Sigmoid colon (tissue), 7 donors: ENCODE data around the gene FANCD2. TPM values are rescaled to one million over a fixed set of nuclear protein-coding genes. Genes with fewer than 3 reads are reported as not detected.

Experiments
- DNase-seq: peaks from one replicate; pipeline ENCODE4 v3.0.0-alpha.2; 2019
- H3K27ac ChIP-seq, 4 donors: fragments of 200-600 bp; sonication (generic); one replicate each; pipeline ENCODE4 v1.5.1; 2016 to 2019; ENCODE audit warnings: mild to moderate bottlenecking in 1 of 4
- H3K27me3 ChIP-seq, 3 donors: fragments of 200-600 bp; sonication (generic); one replicate each; pipeline ENCODE4 v1.5.1; 2019; ENCODE audit warnings: mild to moderate bottlenecking in 1 of 3
- H3K36me3 ChIP-seq, 4 donors: fragments of 200-600 bp; sonication (generic); one replicate each; pipeline ENCODE4 v1.5.1; 2016 to 2019
- H3K4me1 ChIP-seq, 4 donors: fragments of 200-600 bp; sonication (generic); one replicate each; pipeline ENCODE4 v1.5.1; 2017 to 2019
- H3K4me3 ChIP-seq, 4 donors: fragments of 200-600 bp; sonication (generic); one replicate each; pipeline ENCODE4 v1.5.1; 2017 to 2019; ENCODE audit warnings: mild to moderate bottlenecking in 2 of 4, moderate library complexity in 1 of 4
- H3K9me3 ChIP-seq, 4 donors: fragments of 200-600 bp in 3 of 4; sonication (generic) in 3 of 4; one replicate each; pipeline versions ENCODE4 v1.5.1 to v1.6.1; 2013 to 2019
- CTCF ChIP-seq, 4 experiments: fragments of 450-650 bp in 3 of 4; fragments of 200-600 bp in 1 of 4; IDR thresholded peaks; one replicate each; pipeline ENCODE4 v1.5.1; 2016 to 2019; ENCODE audit warnings: antibody characterized with exemption in 4 of 4, mild to moderate bottlenecking in 3 of 4, moderate library complexity in 2 of 4
- EP300 ChIP-seq, 4 donors: sonication (generic); formaldehyde crosslinking; IDR thresholded peaks; one replicate each; pipeline ENCODE4 v1.6.1; 2017; ENCODE audit warnings: antibody characterized with exemption in 4 of 4
- POLR2A ChIP-seq, 2 donors: fragments of 450-650 bp; IDR thresholded peaks; one replicate each; pipeline ENCODE4 v1.6.1; 2016; ENCODE audit warnings: antibody characterized with exemption in 2 of 2, mild to moderate bottlenecking in 2 of 2, moderate library complexity in 2 of 2
- POLR2AphosphoS5 ChIP-seq, 4 donors: sonication (generic); formaldehyde crosslinking; IDR thresholded peaks; one replicate each; pipeline ENCODE4 v1.6.1; 2017; ENCODE audit warnings: antibody characterized with exemption in 4 of 4
- WGBS, 2 donors: extraction: QIAGEN DNeasy Blood & Tissue Kit; methylation state at CpG; one replicate each; pipeline ENCODE4 v1.1.7; 2013; 5-methylcytosine and 5-hydroxymethylcytosine counted together
- intact Hi-C: fragments of 100-400 bp; cut with DNase I; formaldehyde crosslinking; loops from one replicate; pipeline ENCODE4 v1.15.1; 2023
- polyA plus RNA-seq, 3 donors: library from polyadenylated mRNA; stranded (reverse); fragments of 200-250 nt; gene quantifications; one replicate each; pipeline ENCODE4 v1.2.3, GENCODE V29; 2013
- small RNA-seq, 3 donors: library from RNA; depleted of rRNA; stranded (forward); fragments of <200 nt; gene quantifications; one replicate each; pipeline ENCODE3, GENCODE V24; 2016
- total RNA-seq, 4 donors: library from RNA; depleted of rRNA; stranded (reverse); fragments of >200 nt; gene quantifications; one replicate each; pipeline ENCODE4 v1.1.0, GENCODE V29; 2016
- donor health status: healthy with polysubstance abuse.
- donor health status: Bipolar disorder and iron deficiency.
- donor health status: healthy.

Gene FANCD2
- total and polyA plus RNA-seq, 7 donors, result 0.60 to 12.6 (median 2.9) TPM

DNA sequence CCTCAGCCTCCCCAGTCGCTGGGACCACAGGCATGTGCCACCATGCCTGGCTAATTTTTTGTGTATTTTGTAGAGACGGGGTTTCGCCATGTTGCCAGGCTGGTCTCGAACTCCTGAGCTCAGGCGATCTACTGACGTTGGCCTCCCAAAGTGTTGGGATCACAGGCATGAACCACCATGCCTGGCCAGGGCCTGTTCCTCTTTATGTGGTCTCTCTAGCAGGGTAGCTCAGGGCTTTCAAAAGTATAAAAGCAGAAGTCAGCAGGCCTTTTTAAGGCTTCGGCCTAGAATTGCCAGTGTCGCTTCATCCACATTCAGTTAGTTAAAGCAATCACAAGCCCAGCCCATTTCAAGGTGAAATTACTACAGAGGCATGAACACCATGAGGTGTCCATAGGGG lies 123.0 kb downstream of the FANCD2 start:
- intact Hi-C loops, result no loop called here
- Histone ChIP-seq H3K9me3 (no peaks in the 10 kb centered on the region), H3K36me3 (peaks cover 15 to 76% (median 27%) of the 10 kb centered on the region in 4 donors), H3K27me3 (no peaks in the 10 kb centered on the region), H3K4me1 (peaks cover 0 to 21% (median 9%) of the 10 kb centered on the region in 4 donors), H3K4me3 (no peak overlapping the region), H3K27ac (no peak overlapping the region)
- no peak for TF ChIP-seq CTCF (IDR thresholded peaks at IDR 0.05)
- TF ChIP-seq POLR2A (IDR thresholded peaks at IDR 0.05), result no peak
- 87 to 92% methylated on average over 8 of the region's 8 CpGs for WGBS, 2 donors
- no peak for DNase-seq

GRCh38 chr3:10150987-10151386 lies 124.8 kb downstream of the FANCD2 start:
- H3K27ac ChIP-seq, result no peak overlapping the region
- TF ChIP-seq POLR2AphosphoS5 (IDR thresholded peaks at IDR 0.05), result no peak
- TF ChIP-seq CTCF (IDR thresholded peaks at IDR 0.05), result no peak
- TF ChIP-seq EP300 (IDR thresholded peaks at IDR 0.05), result no peak
- no peak for TF ChIP-seq POLR2A (IDR thresholded peaks at IDR 0.05)
- H3K36me3 ChIP-seq, result peaks cover 15 to 80% (median 27%) of the 10 kb centered on the region in 4 donors
- DNase-seq, result no peak
- WGBS, 2 donors, result 81 to 88% methylated on average over 6 of the region's 6 CpGs
- H3K27me3 ChIP-seq, result no peaks in the 10 kb centered on the region
- peaks cover 0 to 4% (median 0%) of the 10 kb centered on the region in 4 donors for H3K4me1 ChIP-seq
- intact Hi-C loops, result no loop called here
- H3K4me3 ChIP-seq, result no peak overlapping the region
- no peaks in the 10 kb centered on the region for H3K9me3 ChIP-seq

Small RNA genes within 50 kb of the gene (small RNA-seq; reads per million reads assigned to genes)
- 0 reads per million in 3 donors for gene CYCSP10
- 0 reads per million in 3 donors for gene RNU6-670P

Other genes with a start within 250 kb of the FANCD2 start
- 10 to 100 TPM; 53.2 to 72.9 (median 67.6) TPM for gene TADA3, start 234.0 kb upstream of the FANCD2 start, total RNA-seq
- 10 to 100 TPM; 52.2 to 87.1 (median 78.4) TPM for gene TADA3, start 234.0 kb upstream of the FANCD2 start, polyA plus RNA-seq
- 100 to 1,000 TPM in 3 of 4 donors, 10 to 100 TPM in 1; 75.6 to 150 (median 128) TPM for gene ARPC4, start 233.4 kb upstream of the FANCD2 start, total RNA-seq
- gene ARPC4, start 233.4 kb upstream of the FANCD2 start, polyA plus RNA-seq, result 100 to 1,000 TPM; 190 to 240 (median 211) TPM
- gene TTLL3, start 216.2 kb upstream of the FANCD2 start, total RNA-seq, result 100 to 1,000 TPM in 1 of 4 donors, 10 to 100 TPM in 3; 32.9 to 117 (median 45.1) TPM
- 10 to 100 TPM in 1 of 3 donors, 1 to 10 TPM in 2; 4.4 to 46.4 (median 9.0) TPM for gene TTLL3, start 216.2 kb upstream of the FANCD2 start, polyA plus RNA-seq
- gene RPUSD3, start 182.4 kb upstream of the FANCD2 start, total RNA-seq, result 10 to 100 TPM; 42.6 to 54.7 (median 47.6) TPM
- gene RPUSD3, start 182.4 kb upstream of the FANCD2 start, polyA plus RNA-seq, result 10 to 100 TPM; 22.0 to 37.1 (median 23.4) TPM
- gene CIDEC, start 146.2 kb upstream of the FANCD2 start, total RNA-seq, result 10 to 100 TPM in 2 of 4 donors, 1 to 10 TPM in 2; 1.6 to 36.7 (median 8.1) TPM
- 100 to 1,000 TPM in 1 of 3 donors, 10 to 100 TPM in 2; 30.6 to 120 (median 71.3) TPM for gene CIDEC, start 146.2 kb upstream of the FANCD2 start, polyA plus RNA-seq
- 10 to 100 TPM; 33.7 to 55.1 (median 45.9) TPM for gene JAGN1, start 135.8 kb upstream of the FANCD2 start, total RNA-seq
- 10 to 100 TPM; 24.7 to 44.4 (median 33.0) TPM for gene JAGN1, start 135.8 kb upstream of the FANCD2 start, polyA plus RNA-seq
- 1 to 10 TPM in 2 of 4 donors, under 1 TPM in 2; 0.68 to 2.5 (median 1.3) TPM for gene IL17RE, start 123.6 kb upstream of the FANCD2 start, total RNA-seq
- 10 to 100 TPM; 11.4 to 46.3 (median 12.7) TPM for gene IL17RE, start 123.6 kb upstream of the FANCD2 start, polyA plus RNA-seq
- 10 to 100 TPM; 57.8 to 88.9 (median 66.3) TPM for gene IL17RC, start 109.3 kb upstream of the FANCD2 start, total RNA-seq
- gene IL17RC, start 109.3 kb upstream of the FANCD2 start, polyA plus RNA-seq, result 10 to 100 TPM in 2 of 3 donors, 1 to 10 TPM in 1; 9.9 to 36.5 (median 13.8) TPM
- 10 to 100 TPM; 31.4 to 67.8 (median 54.7) TPM for gene CRELD1, start 92.6 kb upstream of the FANCD2 start, total RNA-seq
- gene CRELD1, start 92.6 kb upstream of the FANCD2 start, polyA plus RNA-seq, result 10 to 100 TPM in 1 of 3 donors, 1 to 10 TPM in 2; 4.8 to 33.7 (median 6.7) TPM
- gene PRRT3, start 74.0 kb upstream of the FANCD2 start, total RNA-seq, result 1 to 10 TPM; 1.5 to 2.6 (median 2.2) TPM
- under 1 TPM; 0.46 to 0.90 (median 0.60) TPM for gene PRRT3, start 74.0 kb upstream of the FANCD2 start, polyA plus RNA-seq
- gene EMC3, start 39.6 kb upstream of the FANCD2 start, total RNA-seq, result 10 to 100 TPM; 37.1 to 95.7 (median 45.2) TPM
- 10 to 100 TPM; 20.6 to 76.4 (median 24.6) TPM for gene EMC3, start 39.6 kb upstream of the FANCD2 start, polyA plus RNA-seq
- gene FANCD2OS, start 81.8 kb downstream of the FANCD2 start, total RNA-seq, result not detected
- not detected for gene FANCD2OS, start 81.8 kb downstream of the FANCD2 start, polyA plus RNA-seq
- 100 to 1,000 TPM; 111 to 239 (median 152) TPM for gene BRK1, start 89.2 kb downstream of the FANCD2 start, total RNA-seq
- gene BRK1, start 89.2 kb downstream of the FANCD2 start, polyA plus RNA-seq, result 100 to 1,000 TPM; 179 to 260 (median 191) TPM
- gene VHL, start 115.3 kb downstream of the FANCD2 start, total RNA-seq, result 10 to 100 TPM; 20.1 to 29.9 (median 25.8) TPM
- 10 to 100 TPM; 20.4 to 35.4 (median 28.9) TPM for gene VHL, start 115.3 kb downstream of the FANCD2 start, polyA plus RNA-seq
- 1 to 10 TPM; 1.1 to 6.1 (median 3.7) TPM for gene IRAK2, start 138.5 kb downstream of the FANCD2 start, total RNA-seq
- 1 to 10 TPM; 1.2 to 2.8 (median 2.8) TPM for gene IRAK2, start 138.5 kb downstream of the FANCD2 start, polyA plus RNA-seq
- 10 to 100 TPM; 11.2 to 23.3 (median 12.6) TPM for gene TATDN2, start 222.0 kb downstream of the FANCD2 start, total RNA-seq
- gene TATDN2, start 222.0 kb downstream of the FANCD2 start, polyA plus RNA-seq, result 10 to 100 TPM; 13.4 to 25.7 (median 17.4) TPM